ENCODE results near the gene TACR2.
A peak's percentile ranks its signal among the peaks of the same experiment; 100 is the strongest.
"Not testable (repeated sequence)": the region's sequence is repeated elsewhere in the genome, so short reads cannot be mapped to it uniquely, and the experiment has no call there.

Gene TACR2

DNA sequence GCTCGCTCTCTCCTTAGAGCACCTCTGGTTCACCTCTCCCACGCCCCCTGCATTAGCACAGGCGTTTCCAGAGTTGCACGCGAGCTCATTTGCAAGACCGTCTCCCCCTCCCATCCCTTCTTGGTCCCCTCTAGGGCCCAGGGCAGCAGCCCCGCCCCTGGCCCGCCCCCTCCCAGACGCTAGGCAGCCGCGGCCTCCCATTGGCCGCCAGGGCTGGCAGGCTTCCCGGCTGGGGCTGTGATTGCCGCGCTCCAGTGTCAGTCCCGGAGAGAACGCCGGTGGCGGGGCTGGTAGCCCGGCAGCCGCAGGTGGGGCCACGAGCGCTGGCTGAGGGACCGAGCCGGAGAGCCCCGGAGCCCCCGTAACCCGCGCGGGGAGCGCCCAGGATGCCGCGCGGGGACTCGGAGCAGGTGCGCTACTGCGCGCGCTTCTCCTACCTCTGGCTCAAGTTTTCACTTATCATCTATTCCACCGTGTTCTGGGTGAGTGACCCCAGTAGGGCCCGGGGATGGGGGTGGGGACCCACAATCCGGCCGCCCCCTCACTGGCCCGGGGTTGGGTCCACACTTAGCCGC is 34.6 kb upstream of the TACR2 start, which contains the start of gene TSPAN15:
TSPAN15 (plus strand) TSS at position 257 of the 575 bp plus-strand sequence; CDS start at position 387, 130 bp downstream.
- Histone ChIP-seq H3K4me1 (peaks cover 26% of the 10 kb centered on the region), H3K27me3 (no peaks in the 10 kb centered on the region), H4K20me1 (no peaks in the 10 kb centered on the region), H3K9ac (peak within 1 kb of the TSS; percentile 65; the same call in 1 of the 2 replicates), H3K4me3 (peak within 1 kb of the TSS; percentile 73), H3K36me3 (no peaks in the 10 kb centered on the region), H3K27ac (peak within 1 kb of the TSS; percentile 38; the same call in 1 of the 2 replicates), H3K9me3 (no peaks in the 10 kb centered on the region), H3K4me2 (peak within 1 kb of the TSS; percentile 93)
- TF ChIP-seq Cebpa-rat (IDR thresholded peaks at IDR 0.05): no peak

DNA sequence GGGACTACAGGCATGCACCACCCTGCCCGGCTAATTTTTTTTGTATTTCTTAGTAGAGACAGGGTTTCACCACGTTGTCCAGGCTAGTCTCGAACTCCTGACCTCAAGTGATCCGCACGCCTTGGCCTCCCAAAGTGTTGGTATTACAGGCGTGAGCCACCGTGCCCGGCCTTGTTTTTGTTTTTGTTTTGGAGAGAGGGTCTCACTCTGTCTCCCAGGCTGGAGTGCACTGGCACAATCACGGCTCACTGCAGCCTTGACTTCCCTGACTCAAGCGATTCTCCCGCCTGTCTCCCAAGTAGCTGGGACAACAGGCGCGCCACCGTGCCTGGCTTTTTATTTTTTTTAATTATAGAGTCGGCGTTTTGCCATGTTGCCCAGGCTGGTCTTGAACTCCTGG is 33.7 kb upstream of the TACR2 start:
- peaks cover 26% of the 10 kb centered on the region for H3K4me1 ChIP-seq
- H3K4me2 ChIP-seq: peak overlapping the region; percentile 93
- not testable (repeated sequence) for H4K20me1 ChIP-seq, H3K27ac ChIP-seq, H3K27me3 ChIP-seq, H3K36me3 ChIP-seq, H3K4me3 ChIP-seq, H3K9ac ChIP-seq, H3K9me3 ChIP-seq

DNA sequence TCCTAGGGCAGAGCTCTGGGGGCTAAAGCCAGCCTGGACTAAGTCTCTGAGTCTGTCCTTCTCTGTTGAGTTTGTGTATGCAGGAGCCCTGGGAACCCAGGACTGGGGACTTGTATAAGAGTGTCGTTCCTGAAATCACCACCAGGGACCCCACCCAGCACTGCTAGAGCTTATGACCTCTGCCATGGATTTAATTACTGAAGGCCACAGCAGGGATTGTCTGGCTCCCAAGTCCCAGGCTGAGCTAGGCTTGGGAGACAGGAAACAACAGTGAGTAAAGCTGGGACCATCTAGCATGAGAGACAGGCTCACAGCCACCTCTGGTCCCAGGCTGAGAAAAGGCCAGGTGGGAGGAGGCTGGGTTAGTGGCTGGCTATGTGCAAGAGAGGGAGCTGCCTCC is 33.1 kb upstream of the TACR2 start:
- no peaks in the 10 kb centered on the region for H3K36me3 ChIP-seq
- H3K4me1 ChIP-seq: peaks cover 26% of the 10 kb centered on the region
- no peak overlapping the region for H3K4me3 ChIP-seq
- no peaks in the 10 kb centered on the region for H3K27me3 ChIP-seq
- H3K9ac ChIP-seq: no peak overlapping the region
- H3K4me2 ChIP-seq: 0 out of 2 replicates have a peak overlapping the region, but pooled peaks have one; percentile 16
- no peak overlapping the region for H3K27ac ChIP-seq
- no peaks in the 10 kb centered on the region for H4K20me1 ChIP-seq
- TF ChIP-seq Cebpa-rat (IDR thresholded peaks at IDR 0.05): no peak
- H3K9me3 ChIP-seq: no peaks in the 10 kb centered on the region

- no peak overlapping the region for H3K4me2 ChIP-seq
- H3K4me1 ChIP-seq: peaks cover 35% of the 10 kb centered on the region
- H3K9ac ChIP-seq: no peak overlapping the region
- no peaks in the 10 kb centered on the region for H4K20me1 ChIP-seq
- no peak for TF ChIP-seq Cebpa-rat (IDR thresholded peaks at IDR 0.05)
- H3K4me3 ChIP-seq: no peak overlapping the region
- H3K27me3 ChIP-seq: no peaks in the 10 kb centered on the region
- no peaks in the 10 kb centered on the region for H3K36me3 ChIP-seq
- no peak overlapping the region for H3K27ac ChIP-seq
- H3K9me3 ChIP-seq: 0 out of 2 replicates have a peak, but pooled peaks cover 7% of the 10 kb centered on the region
Observed at GRCh38 chr10:69446650-69447151, 30.0 kb upstream of the TACR2 start.

- H3K4me1 ChIP-seq: peaks cover 36% of the 10 kb centered on the region
- H3K27ac ChIP-seq: no peak overlapping the region
- no peak overlapping the region for H3K4me3 ChIP-seq
- H3K27me3 ChIP-seq: no peaks in the 10 kb centered on the region
- no peaks in the 10 kb centered on the region for H4K20me1 ChIP-seq
- TF ChIP-seq Cebpa-rat (IDR thresholded peaks at IDR 0.05): no peak
- no peak overlapping the region for H3K9ac ChIP-seq
- no peaks in the 10 kb centered on the region for H3K36me3 ChIP-seq
- no peak overlapping the region for H3K4me2 ChIP-seq
- H3K9me3 ChIP-seq: 0 out of 2 replicates have a peak, but pooled peaks cover 7% of the 10 kb centered on the region
Observed at GRCh38 chr10:69446229-69446628, 29.5 kb upstream of the TACR2 start.

- Histone ChIP-seq H3K4me2 (no peak overlapping the region), H3K27ac (no peak overlapping the region), H3K9ac (no peak overlapping the region), H3K9me3 (0 out of 2 replicates have a peak, but pooled peaks cover 7% of the 10 kb centered on the region), H3K4me1 (peaks cover 38% of the 10 kb centered on the region), H3K27me3 (no peaks in the 10 kb centered on the region), H3K4me3 (no peak overlapping the region), H3K36me3 (no peaks in the 10 kb centered on the region), H4K20me1 (no peaks in the 10 kb centered on the region)
- TF ChIP-seq Cebpa-rat (IDR thresholded peaks at IDR 0.05): no peak
Observed at GRCh38 chr10:69445041-69445440, 28.3 kb upstream of the TACR2 start.

- no peak overlapping the region for H3K27ac ChIP-seq
- H3K36me3 ChIP-seq: no peaks in the 10 kb centered on the region
- TF ChIP-seq Cebpa-rat (IDR thresholded peaks at IDR 0.05): no peak
- no peak overlapping the region for H3K4me2 ChIP-seq
- H3K9me3 ChIP-seq: 0 out of 2 replicates have a peak, but pooled peaks cover 7% of the 10 kb centered on the region
- H3K9ac ChIP-seq: no peak overlapping the region
- no peaks in the 10 kb centered on the region for H4K20me1 ChIP-seq
- no peaks in the 10 kb centered on the region for H3K27me3 ChIP-seq
- H3K4me3 ChIP-seq: no peak overlapping the region
- H3K4me1 ChIP-seq: peaks cover 46% of the 10 kb centered on the region
Observed at GRCh38 chr10:69443354-69443753, 26.6 kb upstream of the TACR2 start.

DNA sequence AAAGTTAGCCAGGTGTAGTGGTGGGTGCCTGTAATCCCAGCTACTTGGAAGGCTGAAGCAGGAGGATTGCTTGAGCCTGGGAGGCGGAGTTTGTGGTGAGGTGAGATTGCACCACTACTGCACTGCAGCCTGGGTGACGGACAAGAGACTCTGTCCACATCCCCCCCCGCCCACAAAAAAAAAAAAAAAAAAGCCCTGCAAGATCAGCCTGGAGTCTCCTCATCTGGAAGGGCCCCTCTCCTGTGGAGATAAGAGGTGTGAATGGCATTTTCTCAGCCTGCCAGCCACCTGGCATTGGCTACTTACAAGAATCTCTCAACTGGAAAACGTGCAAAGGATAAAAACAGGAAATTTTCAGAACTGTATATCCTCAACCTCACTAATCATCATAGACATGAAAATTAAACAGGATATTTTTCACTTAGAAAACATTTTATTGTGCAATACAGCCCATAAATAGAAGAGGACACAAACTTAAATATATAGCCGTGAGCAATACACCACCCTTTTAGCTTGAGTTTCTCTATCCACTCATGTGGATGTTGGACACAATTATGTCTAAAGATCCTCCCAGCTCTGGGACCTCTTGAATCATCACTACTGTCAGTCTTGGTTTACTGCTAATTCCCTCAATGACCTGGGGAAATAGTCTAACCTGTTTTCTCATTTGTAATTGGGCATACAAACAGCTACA is 23.2 kb upstream of the TACR2 start:
- Histone ChIP-seq H3K36me3 (no peaks in the 10 kb centered on the region), H3K4me2 (peak overlapping the region; percentile 66), H3K27me3 (no peaks in the 10 kb centered on the region), H3K9me3 (peaks cover 19% of the 10 kb centered on the region), H3K9ac (no peak overlapping the region), H3K4me1 (peaks cover 59% of the 10 kb centered on the region), H3K27ac (no peak overlapping the region), H3K4me3 (no peak overlapping the region), H4K20me1 (no peaks in the 10 kb centered on the region)
- no peak for TF ChIP-seq Cebpa-rat (IDR thresholded peaks at IDR 0.05)

DNA sequence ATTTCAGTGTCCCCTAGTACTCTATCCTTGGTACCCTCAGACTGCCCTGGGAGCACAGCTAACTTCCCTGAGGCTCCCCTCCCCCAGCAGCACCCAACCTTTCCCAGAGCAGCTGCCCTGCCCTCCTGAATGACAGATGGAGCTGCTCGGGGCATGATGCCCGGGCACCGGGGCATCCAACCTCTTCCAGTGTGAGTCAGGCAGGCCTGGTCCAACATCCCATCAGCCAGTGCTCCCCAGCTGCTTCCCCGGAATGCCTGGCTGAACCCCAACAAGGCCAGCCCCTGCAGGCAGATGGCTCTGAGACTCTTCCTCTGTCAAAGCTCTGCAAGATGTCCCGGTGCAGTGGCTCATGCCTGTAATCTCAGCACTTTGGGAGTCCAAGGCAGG is 22.6 kb upstream of the TACR2 start:
- Histone ChIP-seq H4K20me1 (no peaks in the 10 kb centered on the region), H3K4me1 (peaks cover 59% of the 10 kb centered on the region), H3K4me2 (peak overlapping the region; percentile 66), H3K36me3 (no peaks in the 10 kb centered on the region), H3K27ac (no peak overlapping the region), H3K9ac (no peak overlapping the region), H3K27me3 (no peaks in the 10 kb centered on the region), H3K9me3 (peaks cover 22% of the 10 kb centered on the region), H3K4me3 (no peak overlapping the region)
- TF ChIP-seq Cebpa-rat (IDR thresholded peaks at IDR 0.05): no peak

All from BLaER1 (cell line).